ENCODE results near the gene RALGAPA2.
A peak's percentile ranks its signal among the peaks of the same experiment; 100 is the strongest.

Gene RALGAPA2

DNA sequence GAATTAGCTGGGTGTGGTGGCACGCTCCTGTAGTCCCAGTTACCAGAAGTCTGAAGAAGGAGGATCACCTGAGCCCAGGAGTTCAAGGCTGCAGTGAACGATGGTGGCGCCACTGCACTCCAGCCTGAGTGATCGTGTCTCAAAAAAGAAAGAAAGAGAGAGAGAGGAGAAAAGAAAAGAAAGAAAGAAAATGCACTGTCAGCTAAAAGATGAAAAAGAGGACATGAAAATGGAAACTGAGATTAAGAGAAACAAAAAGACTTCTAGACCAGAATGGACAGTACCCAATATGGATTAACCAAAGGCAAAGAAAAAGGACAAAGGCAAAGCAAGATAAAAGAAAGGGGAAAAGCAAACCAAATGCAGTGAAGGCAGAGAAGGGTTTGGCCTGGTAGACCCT, 9.0 kb upstream of the RALGAPA2 start:
- DNase-seq (ENCODE audit: low spot score), result no peak

DNA sequence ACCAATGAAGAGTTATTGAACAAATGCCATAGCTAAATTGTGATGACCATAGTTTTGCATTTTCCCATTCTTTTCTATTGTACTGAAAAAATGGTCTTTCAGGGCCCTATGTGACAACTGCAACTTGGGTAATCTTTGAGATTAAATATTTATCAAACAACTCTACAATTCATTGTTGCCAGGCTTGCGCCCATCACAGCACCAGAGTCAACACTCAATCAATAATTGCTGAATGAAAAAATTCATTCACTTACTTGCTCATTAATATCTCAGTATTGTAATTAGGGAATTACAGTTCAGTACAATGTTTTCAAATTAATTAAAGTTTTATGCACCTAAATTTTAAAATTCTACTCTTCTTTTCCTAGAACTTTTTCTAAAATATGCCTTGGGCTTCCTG, 7.7 kb upstream of the RALGAPA2 start:
- no peak for DNase-seq (ENCODE audit: low spot score)

DNA sequence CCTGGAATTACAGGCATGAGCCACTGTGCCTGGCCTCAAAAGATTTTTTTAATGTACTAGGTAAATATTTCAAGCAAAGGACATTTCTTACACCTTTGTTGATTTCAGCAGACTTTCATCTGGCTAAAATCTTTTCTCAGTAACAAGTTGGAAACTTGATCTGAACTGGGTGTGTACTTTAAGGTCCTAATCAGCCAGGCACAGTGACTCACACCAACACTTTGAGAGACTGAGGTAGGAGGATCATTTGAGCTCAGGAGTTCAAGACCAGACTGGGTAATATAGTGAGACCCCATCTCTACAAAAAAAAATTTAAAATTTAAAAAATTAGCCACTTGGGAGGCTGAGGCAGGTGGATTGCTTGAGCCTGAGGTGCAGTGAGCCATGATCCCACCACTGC, 7.0 kb upstream of the RALGAPA2 start:
- no peak for DNase-seq (ENCODE audit: low spot score)

DNA sequence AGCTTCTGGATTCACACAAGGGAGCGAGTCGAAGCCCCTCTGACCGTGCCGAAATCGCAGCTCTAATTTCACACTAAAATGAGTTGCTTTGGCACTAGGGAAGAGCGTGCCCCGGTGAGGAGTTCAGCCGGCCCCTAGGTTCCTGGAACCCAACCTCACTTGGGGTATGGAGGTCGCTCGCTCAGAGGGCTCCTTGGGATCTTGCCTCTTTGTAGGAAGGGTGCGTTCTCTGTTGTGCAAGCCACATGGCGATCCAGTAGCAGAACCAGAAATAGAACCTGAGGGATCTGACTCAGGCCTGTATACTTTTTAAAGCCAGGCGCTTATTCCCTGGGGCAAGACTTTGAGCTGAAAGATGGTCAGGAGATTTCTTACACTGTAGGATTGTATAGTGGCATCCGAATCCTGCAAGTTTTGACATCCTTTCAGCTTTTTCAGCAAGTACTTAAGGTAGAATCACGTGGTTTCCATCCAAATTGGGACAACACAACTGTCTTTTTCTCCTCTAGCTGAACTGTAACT, 861 bp upstream of the RALGAPA2 start:
- DNase-seq (ENCODE audit: low spot score), result no peak

DNA sequence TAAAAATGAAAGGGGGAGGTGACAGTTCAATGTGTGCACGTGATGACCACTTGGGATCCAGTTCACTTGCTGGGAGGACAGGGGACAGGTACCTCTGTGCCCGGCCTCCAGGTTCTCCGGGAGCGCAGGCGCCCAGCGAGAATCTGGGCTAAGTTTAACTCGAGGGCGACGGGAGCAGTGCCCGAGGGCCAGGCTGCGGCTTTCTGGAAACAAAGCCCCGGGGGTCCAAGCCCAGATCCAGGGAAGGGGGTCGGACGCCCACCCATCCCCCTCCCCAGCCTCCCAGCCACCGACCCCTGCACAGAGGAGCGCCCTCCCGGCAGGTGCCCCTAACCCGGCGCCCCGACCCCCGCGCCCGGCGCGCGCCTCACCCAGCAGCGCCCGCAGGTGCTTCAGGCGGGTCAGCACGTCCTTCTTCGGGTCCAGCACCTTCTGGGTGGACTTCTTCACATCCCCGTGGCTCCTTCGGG, 405 bp downstream of the RALGAPA2 start:
- DNase-seq (ENCODE audit: low spot score), result peak; percentile 8

DNA sequence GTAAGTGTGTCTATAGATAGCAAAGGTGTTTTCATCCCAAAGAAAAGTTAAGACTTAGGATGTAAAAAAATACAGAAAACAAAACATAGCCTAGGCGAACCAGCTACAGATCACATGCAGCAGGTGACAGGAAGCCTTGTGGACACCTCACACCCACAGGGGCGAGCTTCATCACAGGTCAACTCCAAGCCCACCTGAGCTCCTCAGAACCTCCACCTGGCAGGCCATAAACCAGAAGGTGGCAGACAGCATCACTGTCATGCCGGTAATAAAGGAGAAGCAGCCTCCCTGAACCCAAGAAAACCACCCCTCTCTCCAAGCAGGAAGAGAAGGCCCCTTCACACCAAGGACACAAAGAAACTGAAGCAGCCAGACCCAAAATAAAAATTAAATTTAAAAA, 1.0 kb downstream of the RALGAPA2 start:
- DNase-seq (ENCODE audit: low spot score), result no peak

DNA sequence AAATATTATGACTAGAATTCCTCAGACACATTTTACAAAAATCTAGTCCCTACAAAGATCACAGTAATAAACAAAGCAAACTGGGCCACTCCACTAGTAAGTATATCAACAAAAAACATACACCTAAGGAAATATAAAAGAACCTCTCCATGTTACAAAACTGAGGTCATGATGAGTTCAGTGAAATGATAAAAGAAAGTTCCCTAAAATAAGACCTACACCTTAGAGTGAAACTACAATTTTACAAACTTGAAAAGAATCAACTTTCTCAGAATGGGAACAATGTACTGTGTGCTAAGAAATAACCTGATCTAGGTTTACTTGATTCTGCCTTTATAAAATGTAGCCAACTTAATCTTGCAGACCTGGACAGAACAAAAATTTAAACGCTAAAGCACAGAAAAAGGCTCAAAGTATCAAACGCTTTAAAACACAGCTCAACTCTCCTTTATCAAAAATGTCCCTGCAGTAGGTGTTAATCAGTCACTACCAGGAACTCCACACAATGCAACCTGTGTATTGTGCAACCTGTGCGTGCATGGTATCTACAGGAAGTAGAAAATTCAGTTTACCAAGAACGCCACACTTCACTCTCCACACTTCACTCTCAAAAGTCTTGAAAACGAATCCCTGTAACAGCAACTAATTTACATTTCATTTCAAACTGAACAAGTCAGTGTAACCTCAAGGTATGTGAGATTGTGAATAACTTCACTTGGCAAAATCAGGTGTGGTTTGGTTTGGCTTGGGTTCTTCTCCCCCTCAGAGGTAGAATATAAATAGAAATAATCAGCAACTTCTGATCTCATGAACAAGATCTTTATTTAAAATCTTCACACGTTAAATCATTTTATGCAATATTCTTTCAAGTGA, 1.8 kb downstream of the RALGAPA2 start:
- no peak for DNase-seq (ENCODE audit: low spot score)

DNA sequence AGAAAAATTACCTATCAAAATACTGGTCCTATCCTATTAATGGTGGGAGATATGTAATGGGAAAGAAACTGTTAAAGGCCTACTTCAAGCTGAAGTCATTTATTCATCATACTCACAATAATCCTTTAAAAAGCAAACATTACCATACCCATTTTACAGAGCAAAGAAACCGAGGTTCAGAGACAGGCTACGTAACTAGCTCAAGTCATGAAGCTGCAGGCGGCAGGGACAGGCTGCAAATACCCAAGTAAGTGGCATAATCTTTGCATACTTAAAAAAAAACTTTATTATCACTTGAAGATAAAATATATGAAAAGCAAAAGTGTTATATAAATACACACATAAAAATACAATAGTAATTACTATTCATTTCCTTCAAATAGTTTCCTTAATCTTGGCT, 2.6 kb downstream of the RALGAPA2 start:
- DNase-seq (ENCODE audit: low spot score), result no peak

DNA sequence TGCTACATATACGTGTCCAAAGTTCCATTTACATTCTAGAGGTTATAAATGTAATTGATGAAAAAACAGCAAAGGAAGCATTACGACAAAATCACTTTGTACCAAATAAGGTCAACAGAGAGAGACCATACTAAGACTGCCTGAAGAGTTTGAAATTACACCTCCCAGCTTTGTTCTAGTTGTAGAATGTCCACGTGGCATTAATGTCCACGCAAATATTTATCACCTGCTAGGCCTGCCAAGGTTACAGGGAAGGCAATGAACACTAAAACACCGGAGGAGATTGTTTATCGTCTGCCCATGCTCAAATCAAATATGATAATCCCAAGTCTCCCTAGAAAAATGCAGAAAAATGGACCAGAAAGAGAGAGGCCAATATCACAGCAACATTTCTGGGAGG, 6.2 kb downstream of the RALGAPA2 start:
- no peak for DNase-seq (ENCODE audit: low spot score)

DNA sequence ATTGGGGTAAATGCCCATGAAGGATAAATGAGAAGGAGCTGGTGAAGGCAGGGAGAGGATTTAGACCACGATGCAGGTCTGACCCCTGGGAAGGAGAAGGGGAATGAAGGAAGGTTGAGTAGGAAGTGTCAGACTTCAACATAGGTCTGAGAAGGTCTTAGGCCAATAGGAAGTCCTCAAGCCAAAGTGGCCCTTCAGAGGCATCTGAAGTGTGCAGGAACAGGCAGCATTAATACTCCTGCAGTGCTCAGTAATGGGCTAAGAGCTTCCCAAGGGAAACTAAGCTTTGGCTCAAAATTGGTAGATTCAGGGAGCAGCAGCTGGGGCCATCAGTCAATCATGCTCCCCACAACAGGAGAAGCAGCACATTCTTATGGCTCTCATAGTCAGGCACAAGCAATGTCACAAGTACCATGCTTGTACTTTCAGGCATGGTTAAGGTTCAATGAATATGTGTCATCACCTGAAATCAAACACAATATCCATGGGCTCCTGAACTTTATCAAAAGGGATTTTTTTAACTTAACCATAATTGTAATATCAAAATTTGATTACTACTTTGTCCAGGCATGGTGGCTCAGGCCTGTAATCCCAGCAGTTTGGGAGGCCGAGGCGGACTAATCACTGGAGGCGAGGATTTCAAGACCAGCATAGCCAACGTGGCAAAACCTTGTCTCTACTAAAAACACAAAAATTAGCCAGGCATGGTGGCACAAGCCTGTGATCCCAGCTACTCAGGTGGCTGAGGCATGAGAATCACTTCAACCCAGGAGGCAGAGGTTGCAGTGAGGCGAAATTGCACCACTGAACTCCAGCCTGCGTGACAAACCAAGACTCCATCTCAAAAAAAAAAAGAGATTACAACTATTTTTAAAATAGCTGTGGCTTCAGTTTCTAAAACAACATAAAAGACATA, 9.9 kb downstream of the RALGAPA2 start:
- DNase-seq (ENCODE audit: low spot score), result no peak

DNA sequence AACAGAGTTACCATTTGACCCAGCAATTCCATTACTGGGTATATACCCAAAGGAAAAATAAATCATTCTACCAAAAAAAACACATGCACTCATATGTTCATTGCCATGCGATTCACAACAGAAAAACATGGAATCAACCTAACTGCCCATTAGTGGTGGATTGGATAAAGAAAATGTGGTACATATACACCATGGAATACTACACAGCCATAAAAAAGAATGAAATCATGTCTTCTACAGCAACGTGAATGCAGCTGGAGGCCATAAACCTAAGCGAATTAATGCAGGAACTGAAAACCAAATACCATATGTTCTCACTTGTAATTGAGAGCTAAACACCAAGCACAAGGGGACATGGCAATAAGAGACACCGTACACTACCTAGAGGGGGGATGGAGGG, 12.5 kb downstream of the RALGAPA2 start:
- no peak for DNase-seq (ENCODE audit: low spot score)

DNA sequence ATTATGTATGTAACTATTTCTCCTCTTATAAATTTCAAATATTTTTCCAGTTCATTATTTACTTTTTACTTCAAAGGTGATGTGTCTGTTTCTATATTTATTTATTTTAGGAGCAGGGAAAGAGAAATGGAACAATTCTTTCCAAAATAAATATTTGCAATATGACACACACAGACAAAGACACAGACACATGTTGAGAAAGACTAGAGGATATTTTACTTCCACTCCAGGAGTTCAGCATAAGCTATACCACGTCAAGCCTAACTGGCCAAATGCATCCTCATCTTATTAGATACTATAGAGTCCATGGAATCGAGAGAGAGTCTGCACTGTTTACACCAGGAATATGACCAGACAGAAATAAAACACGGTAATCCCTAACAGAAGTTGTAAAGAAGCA, 13.3 kb downstream of the RALGAPA2 start:
- no peak for DNase-seq (ENCODE audit: low spot score)

DNA sequence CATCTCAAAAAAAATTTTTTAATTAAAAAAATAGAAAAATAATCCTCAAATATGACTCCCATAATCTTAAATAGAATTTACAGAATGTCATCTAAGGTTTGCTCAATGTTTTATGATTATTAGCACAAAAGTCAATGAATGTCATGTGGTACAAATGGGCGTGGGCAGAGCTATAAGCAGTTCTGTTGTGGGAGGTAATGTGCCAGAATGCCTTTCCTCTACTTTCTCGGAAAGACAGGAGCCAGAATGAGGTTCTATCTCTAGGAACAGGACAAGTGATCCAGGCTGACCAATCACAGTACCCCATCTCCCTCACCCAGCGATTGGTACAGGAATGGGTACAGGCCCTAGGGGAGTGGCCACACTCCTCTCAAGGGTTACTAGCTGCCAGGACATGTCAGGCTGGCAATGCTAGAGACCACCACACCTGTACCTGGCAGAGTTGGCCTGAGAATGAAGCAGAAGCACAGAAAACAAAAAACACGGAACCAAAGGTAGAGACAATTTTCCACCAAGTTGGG, 15.1 kb downstream of the RALGAPA2 start:
- no peak for DNase-seq (ENCODE audit: low spot score)

DNA sequence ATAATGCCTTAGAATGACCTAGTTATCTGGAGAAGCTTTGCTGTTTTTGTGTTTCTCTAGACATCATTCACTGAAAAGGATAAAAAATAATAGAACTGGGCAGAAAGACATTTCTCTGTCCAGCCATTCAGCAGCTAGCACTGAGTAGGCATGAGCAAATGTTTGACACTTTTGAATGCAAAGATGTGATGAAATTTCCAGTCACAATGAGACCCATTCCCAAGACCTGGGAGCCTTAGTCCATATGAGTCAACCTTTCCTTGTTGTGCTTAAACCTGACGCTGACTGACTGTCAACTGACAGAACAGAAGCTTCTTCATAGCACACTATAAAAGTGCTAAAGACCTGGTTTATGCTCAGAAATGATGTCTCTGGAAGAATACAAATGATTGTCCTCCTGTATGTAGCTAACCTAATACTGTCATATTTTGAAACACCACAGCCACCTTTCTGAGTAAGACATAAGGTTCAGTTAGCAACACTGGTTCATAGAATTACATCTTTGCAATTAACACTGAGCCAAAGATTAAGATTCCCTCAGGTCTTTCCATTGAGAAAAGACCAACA, 17.1 kb downstream of the RALGAPA2 start:
- DNase-seq (ENCODE audit: low spot score), result no peak

DNA sequence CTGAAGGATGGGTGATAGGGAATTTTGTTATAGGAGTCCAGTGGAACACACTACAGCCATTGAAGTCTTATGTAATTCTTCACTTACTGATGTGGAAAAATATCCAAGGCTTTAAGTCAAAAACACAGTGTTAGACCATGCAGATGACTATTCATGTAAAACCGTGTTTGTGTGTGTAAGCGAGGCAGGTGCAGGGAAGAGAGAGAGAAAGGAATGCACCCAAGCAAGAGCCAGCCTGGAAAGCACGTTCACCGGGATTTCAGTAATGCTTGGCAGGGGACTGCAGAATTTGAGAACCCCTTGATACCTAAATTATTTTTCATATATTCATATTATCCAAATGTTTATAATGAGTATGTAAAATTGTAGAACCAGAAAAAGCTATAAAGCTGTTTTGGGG, 17.9 kb downstream of the RALGAPA2 start:
- DNase-seq (ENCODE audit: low spot score), result no peak

DNA sequence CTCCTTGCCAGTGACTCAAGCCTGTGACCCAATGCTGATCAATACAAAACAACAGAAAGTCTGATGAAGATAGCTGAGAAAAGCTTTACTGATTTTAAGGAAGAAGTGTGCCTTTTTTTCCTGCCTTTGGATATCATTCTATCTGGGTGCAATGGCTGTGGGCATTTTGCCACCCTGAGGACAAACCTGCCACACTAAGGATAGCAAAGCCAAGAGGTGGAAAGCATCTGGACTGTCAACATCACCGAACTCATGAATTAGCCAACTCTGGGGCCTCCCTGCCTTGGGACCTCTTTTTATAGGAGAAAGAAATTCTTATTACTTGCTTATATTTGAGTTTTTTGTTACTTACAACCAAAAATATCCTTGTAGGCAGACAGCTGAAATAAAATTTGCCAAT, 19.9 kb downstream of the RALGAPA2 start:
- no peak for DNase-seq (ENCODE audit: low spot score)

DNA sequence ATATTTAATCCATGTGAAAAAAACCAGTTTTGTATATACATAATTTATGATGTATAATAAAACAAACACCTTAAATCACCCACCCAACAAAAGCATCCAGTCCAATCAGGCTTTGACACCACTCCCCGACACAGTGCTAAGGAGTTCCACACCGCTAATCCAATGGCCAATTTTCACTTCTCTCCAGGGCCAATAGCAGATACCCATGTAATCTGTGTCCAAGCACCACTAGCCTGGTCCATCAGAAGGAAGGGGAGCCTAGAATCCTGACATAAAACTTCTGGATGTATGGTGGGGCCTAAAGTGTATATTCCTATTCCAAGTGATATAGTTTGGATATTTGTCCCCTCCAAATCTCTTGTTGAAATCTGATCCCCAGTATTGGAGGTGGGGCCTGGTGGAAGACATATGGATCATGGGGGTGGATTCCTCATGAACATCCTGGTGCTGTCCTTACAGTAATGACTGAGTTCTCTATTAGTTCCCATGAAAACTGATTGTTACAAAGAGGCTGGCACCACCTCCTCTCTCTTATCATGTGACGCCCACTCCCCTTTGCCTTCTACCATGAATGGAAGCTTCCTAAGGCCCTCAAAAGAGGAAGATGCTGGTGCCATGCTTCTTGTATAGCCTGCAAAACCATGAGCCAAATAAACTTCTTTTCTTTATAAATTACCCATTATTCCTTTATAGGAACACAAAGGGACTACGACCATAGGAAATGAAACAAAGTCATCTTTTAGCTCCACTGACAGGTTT, 20.8 kb downstream of the RALGAPA2 start:
- DNase-seq (ENCODE audit: low spot score), result no peak

DNA sequence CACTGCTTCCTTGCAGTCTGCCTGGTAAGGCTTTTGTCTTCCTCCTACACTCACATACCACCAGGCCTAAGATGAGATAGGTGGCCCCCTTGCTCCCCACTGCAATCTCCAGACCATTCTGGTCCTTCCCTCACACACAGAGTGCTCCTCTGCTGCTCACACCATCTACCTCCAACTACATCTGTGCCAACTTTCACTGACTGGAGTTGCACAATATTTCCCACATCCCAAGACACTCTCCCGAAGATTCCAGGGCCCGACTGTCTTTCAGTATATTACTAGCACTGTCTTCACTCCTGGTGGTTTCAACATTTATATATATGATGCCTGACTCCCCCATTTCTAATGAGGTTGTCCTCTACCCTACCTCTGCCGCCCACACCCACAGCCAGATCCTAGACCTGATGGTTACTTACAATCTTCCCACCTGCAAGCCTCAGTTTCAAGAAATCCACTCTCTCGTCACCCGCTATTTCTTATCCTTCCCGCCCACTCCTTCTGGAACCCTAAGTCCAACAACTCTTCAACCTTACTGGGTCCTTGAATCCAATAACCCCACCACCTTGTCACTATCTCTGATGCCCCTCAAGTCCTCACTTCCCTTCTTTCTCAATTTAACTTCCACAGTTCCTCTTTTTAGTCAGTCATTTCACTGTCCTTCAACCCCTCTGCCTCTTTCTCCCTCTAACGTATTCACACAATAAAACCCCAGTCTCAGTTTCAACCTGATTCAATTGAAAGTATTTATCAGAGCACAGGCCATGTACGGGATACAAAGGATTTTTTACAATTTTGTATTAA, 21.6 kb downstream of the RALGAPA2 start:
- DNase-seq (ENCODE audit: low spot score), result no peak

DNA sequence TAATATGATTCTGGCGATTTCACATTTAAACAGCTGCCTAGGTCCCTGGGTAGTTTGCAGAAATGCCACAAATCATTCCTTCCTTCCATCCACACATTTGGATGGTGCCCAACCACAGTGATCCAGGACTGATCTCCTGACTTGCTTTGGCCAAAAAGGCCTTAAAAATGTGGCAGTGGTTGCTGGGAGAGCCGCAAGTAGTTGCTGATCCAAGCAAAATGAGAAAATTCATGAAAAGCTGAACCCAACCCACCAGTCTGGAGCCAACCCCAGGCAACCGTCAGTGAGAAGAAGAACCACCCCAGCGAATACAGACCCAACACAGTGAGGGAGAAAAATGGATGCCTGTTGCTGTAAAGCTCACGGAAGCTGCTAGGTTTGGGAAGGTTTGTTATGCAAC, 25.1 kb downstream of the RALGAPA2 start:
- DNase-seq (ENCODE audit: low spot score), result no peak

DNA sequence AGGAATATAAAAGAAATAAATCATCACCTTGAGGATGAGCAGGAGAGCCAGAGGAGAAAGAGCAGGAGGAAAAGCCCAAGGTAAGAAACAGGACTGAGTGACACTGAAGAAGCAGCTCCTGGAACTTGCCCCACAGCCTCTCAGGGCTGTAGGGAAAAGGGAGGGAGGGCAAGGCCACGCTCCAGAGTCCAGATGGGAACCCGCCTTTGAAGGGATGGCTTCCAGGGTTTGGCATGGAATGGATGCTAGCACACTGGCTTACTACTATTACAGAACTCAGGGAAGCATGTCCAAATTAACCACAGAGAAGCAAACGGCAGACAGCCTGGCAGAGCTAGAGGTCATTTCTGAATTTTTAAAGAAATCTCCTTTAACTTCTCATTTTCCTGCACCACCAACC, 26.8 kb downstream of the RALGAPA2 start:
- DNase-seq (ENCODE audit: low spot score), result no peak
